Muscle layer of duodenum (tissue), 2 donors: Measurements from ENCODE around the gene ZIC4.

ENCODE experiments used
- H3K27ac ChIP-seq: one replicate; pipeline ENCODE4 v1.7.0; 2013; ENCODE audit warnings: mild to moderate bottlenecking, low read length
- H3K27me3 ChIP-seq: one replicate; pipeline ENCODE4 v1.7.0; 2013; ENCODE audit warnings: low read depth, mild to moderate bottlenecking, control low read depth, low read length
- H3K36me3 ChIP-seq, 2 donors: one replicate each; pipeline ENCODE4 v1.7.0; 2013; ENCODE audit warnings: low read length in 2 of 2, control low read depth in 1 of 2, mild to moderate bottlenecking in 1 of 2; ENCODE audit not compliant: insufficient read depth in 2 of 2, control insufficient read depth in 1 of 2
- H3K4me1 ChIP-seq, 2 donors: one replicate each; pipeline ENCODE4 v1.7.0; 2013; ENCODE audit warnings: low read length in 2 of 2, mild to moderate bottlenecking in 2 of 2, control low read depth in 1 of 2, moderate library complexity in 1 of 2; ENCODE audit not compliant: insufficient read depth in 2 of 2, control insufficient read depth in 1 of 2
- H3K4me3 ChIP-seq, 2 donors: one replicate each; pipeline ENCODE4 v1.7.0; 2013; ENCODE audit warnings: low read length in 2 of 2, low read depth in 1 of 2, mild to moderate bottlenecking in 1 of 2
- H3K9me3 ChIP-seq, 2 donors: one replicate each; pipeline ENCODE4 v1.7.0; 2013; ENCODE audit warnings: low read length in 2 of 2, control low read depth in 1 of 2, mild to moderate bottlenecking in 1 of 2; ENCODE audit not compliant: control insufficient read depth in 1 of 2
- donor health status: healthy.

ZIC4 gene

GRCh38 chr3:147410526-147411237 is 4.3 kb upstream of the ZIC4 start:
- H3K4me3 ChIP-seq, result peak overlapping the region; percentile 46 to 56
- H3K27me3 ChIP-seq, result peaks cover 87% of the 10 kb centered on the region
- H3K27ac ChIP-seq, result no peak overlapping the region
- H3K9me3 ChIP-seq, result peaks cover 7 to 8% of the 10 kb centered on the region in 2 donors
- H3K36me3 ChIP-seq, result no peaks in the 10 kb centered on the region
- H3K4me1 ChIP-seq, result peaks cover 5 to 45% of the 10 kb centered on the region in 2 donors

- Histone ChIP-seq H3K4me1 (peaks cover 5 to 48% of the 10 kb centered on the region in 2 donors), H3K4me3 (peak overlapping the region; percentile 46 to 56), H3K27me3 (peaks cover 87% of the 10 kb centered on the region), H3K36me3 (no peaks in the 10 kb centered on the region), H3K9me3 (peaks cover 5 to 7% of the 10 kb centered on the region in 2 donors), H3K27ac (no peak overlapping the region)
Measured at GRCh38 chr3:147410116-147410525, 3.8 kb upstream of the ZIC4 start.

- Histone ChIP-seq H3K27ac (no peak within 1 kb of the TSS), H3K9me3 (peaks cover 4 to 7% of the 10 kb centered on the region in 2 donors), H3K4me3 (peak within 1 kb of the TSS in 1 of 2 donors; percentile 56), H3K36me3 (no peaks in the 10 kb centered on the region), H3K4me1 (peaks cover 5 to 51% of the 10 kb centered on the region in 2 donors), H3K27me3 (peaks cover 88% of the 10 kb centered on the region)
Measured at GRCh38 chr3:147409143-147410115, 3.1 kb upstream of the ZIC4 start, which contains the start of gene ZIC1. Gene ZIC1 (plus strand): TSS chr3:147409365. CDS start chr3:147410113, 748 bp downstream.

GRCh38 chr3:147408188-147409100 is 2.1 kb upstream of the ZIC4 start:
- Histone ChIP-seq H3K4me1 (peaks cover 5 to 50% of the 10 kb centered on the region in 2 donors), H3K27me3 (peaks cover 86% of the 10 kb centered on the region), H3K27ac (no peak overlapping the region), H3K36me3 (no peaks in the 10 kb centered on the region), H3K9me3 (peaks cover 3 to 7% of the 10 kb centered on the region in 2 donors), H3K4me3 (no peak overlapping the region)

- no peak overlapping the region for H3K27ac ChIP-seq
- peaks cover 3 to 7% of the 10 kb centered on the region in 2 donors for H3K9me3 ChIP-seq
- H3K4me1 ChIP-seq, result peaks cover 5 to 44% of the 10 kb centered on the region in 2 donors
- H3K36me3 ChIP-seq, result no peaks in the 10 kb centered on the region
- H3K4me3 ChIP-seq, result no peak overlapping the region
- peaks cover 81% of the 10 kb centered on the region for H3K27me3 ChIP-seq
Measured at GRCh38 chr3:147407498-147408187, 1.3 kb upstream of the ZIC4 start.

- Histone ChIP-seq H3K27ac (no peak overlapping the region), H3K27me3 (peaks cover 76% of the 10 kb centered on the region), H3K9me3 (peaks cover 0 to 7% of the 10 kb centered on the region in 2 donors), H3K4me3 (no peak overlapping the region), H3K4me1 (peaks cover 5 to 41% of the 10 kb centered on the region in 2 donors), H3K36me3 (no peaks in the 10 kb centered on the region)
Measured at GRCh38 chr3:147407114-147407497, 763 bp upstream of the ZIC4 start.

GRCh38 chr3:147405231-147406027 is 914 bp downstream of the ZIC4 start:
- Histone ChIP-seq H3K36me3 (no peaks in the 10 kb centered on the region), H3K27ac (no peak overlapping the region), H3K9me3 (peaks cover 0 to 7% of the 10 kb centered on the region in 2 donors), H3K27me3 (peaks cover 67% of the 10 kb centered on the region), H3K4me1 (peaks cover 0 to 29% of the 10 kb centered on the region in 2 donors), H3K4me3 (no peak overlapping the region)

GRCh38 chr3:147404800-147405230 is 1.5 kb downstream of the ZIC4 start:
- peaks cover 69% of the 10 kb centered on the region for H3K27me3 ChIP-seq

GRCh38 chr3:147404000-147404799 is 2.1 kb downstream of the ZIC4 start:
- peaks cover 0 to 7% of the 10 kb centered on the region in 2 donors for H3K9me3 ChIP-seq
- no peaks in the 10 kb centered on the region for H3K36me3 ChIP-seq
- H3K27me3 ChIP-seq, result peaks cover 67% of the 10 kb centered on the region
- no peak overlapping the region for H3K4me3 ChIP-seq
- H3K4me1 ChIP-seq, result peaks cover 0 to 18% of the 10 kb centered on the region in 2 donors
- H3K27ac ChIP-seq, result no peak overlapping the region

More at GRCh38 chr3:147404800-147405230, 1.5 kb downstream of the ZIC4 start:
- Histone ChIP-seq H3K36me3 (no peaks in the 10 kb centered on the region), H3K4me3 (no peak overlapping the region), H3K4me1 (peaks cover 0 to 24% of the 10 kb centered on the region in 2 donors), H3K27ac (no peak overlapping the region), H3K9me3 (peaks cover 0 to 7% of the 10 kb centered on the region in 2 donors)
